NCI-H82 treated with DMSO at 0.1 percent for 48 hours (cell line): ENCODE measurements around the gene LARP4.
A peak's percentile ranks its signal among the peaks of the same experiment; 100 is the strongest.
"Not testable (repeated sequence)": the region's sequence is repeated elsewhere in the genome, so short reads cannot be mapped to it uniquely, and the experiment has no call there.

Experiments
- DNase-seq: peaks from one replicate; lab custom pipeline; 2025; ENCODE audit not compliant: unreplicated experiment; lab: John Stamatoyannopoulos, UW

LARP4 gene

DNA sequence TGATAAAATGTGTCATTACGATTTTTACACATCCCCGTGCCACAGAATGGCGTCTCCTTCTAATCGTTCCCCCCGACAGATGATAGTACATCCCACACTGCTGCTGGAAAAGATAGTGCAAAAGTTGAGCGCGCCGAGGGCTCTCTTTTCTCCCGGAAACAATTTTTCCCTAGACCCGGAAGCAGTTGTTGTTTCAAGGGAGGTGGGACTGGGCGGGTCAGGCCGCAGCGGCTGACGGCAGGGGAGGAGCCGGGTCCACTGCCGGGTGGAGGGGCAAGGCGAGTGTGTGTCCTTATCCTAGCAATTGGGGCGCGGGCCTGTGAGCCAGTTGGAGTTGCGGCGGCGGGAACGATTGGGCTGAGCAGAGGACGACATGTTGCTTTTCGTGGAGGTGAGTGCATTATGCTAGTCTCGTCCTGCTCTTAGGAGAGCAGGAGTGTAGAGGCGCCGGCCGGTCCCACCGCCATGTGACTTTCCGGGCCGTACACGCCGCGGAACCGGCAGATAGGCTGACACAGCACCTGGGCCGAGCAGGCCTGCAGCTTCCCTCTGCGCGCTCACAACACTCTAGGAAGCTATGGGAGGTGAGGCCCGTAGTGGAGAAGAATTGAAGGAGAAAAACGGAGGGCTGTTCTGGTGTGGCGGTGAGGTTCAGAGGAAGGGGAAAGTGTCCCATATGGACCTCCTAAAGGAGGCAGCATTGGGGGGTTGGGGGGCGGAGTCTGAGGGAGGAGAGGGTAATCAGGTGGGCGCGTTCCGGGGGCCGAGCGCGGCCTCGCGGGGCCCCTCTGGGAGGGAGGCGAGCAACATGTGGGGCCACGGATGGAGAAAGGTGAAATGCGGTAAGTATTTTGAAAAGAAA is at the start of gene LARP4:
Gene LARP4 (plus strand): TSS at position 248 of the 862 bp plus-strand sequence. CDS start 126 bp downstream, at position 374.
- DNase-seq: peak; percentile 94

DNA sequence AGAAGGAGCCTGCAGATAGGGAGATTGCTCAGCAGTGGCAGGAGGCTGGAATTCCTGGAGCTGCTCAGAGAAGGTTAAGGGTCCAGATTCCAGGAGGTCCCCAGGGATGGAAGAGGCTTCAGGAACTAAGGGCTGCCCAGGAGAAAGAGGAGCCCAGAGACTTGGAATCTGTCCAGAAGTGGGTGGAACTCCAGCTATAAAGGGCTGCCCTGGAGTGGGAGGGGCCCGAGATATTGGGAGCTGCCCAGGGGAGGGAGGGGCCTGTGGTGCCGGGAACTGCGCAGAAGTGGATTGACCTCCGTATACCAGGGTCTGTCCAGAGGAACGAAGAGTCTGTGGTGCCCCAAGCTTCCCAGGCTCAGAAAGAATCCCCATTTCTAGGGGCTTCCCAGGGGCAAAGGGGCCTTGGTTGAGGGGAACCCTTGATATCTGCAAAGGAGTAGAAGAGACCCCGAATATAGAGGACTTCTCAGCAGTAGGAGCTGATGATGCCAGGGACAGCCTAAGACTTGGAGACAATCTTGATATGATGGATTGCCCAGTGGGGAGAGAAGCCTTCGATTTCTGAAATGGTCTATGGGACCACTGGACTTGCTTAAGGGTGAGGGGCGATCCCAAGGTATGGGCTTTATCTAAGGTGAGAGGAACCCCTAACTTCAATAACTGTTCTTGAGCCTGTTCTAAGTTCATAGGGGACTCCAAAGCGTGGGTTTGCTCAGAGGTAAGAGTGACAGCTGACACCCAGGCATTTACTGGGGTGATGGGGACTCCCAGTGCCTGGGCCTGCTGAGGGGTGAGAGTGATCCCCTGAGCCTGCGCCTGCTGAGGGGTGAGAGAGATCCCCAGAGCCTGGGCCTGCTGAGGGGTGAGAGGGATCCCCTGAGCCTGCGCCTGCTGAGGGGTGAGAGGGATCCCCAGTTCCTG is 49.3 kb upstream of the LARP4 start:
- DNase-seq: peak; percentile 60

DNA sequence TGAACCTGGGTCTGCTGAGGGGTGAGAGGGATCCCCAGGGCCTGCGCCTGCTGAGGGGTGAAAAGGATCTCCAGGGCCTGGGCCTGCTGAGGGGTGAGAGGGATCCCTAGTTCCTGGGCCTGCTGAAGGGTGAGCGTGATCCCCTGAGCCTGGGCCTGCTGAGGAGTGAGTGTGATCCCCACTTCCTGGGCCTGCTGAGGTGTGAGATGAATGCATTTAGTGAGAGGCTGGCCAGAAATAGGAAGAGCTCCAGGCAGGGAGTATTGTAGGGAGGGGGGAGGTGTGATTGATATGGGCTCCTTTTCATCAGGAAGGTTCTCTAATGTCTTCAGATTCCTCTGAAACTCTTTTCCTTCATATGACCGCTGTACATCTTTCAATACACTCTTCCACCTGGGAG is 47.3 kb upstream of the LARP4 start:
- no peak for DNase-seq

DNA sequence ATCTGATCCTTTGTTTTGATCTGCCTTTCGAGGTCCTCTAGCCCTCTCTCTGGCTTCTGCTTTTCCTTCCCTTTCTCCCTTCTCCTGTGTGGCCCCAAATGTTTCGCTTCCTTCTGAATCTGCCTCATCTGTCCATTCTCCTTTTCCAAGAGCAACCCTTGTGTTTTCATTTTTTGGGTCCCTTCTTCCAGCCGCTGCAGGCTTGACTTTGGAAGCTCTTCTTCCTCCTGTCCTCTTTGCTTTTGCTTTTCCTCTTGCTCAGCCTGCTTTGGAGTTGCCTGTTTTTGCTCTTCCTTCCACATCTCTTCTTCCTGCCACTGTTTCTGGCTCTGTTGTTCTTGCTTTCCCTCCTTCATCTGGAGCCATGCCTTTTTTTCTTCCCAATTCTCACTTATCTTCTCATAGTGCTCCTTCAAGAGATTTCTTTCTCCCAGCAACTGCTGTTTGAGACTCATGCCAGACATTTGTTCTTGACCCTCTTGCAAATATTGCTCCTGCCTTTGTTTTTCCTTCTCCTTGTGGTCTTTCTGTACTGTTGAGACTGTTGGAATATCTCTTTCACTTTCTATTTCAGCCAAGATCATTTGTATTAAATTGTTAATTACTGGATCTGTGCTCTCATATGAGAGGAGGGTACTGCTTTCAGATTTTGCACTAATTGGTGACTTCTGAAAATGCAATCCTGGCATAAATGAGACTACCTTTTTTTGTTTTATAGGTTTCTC is 46.7 kb upstream of the LARP4 start:
- no peak for DNase-seq

DNA sequence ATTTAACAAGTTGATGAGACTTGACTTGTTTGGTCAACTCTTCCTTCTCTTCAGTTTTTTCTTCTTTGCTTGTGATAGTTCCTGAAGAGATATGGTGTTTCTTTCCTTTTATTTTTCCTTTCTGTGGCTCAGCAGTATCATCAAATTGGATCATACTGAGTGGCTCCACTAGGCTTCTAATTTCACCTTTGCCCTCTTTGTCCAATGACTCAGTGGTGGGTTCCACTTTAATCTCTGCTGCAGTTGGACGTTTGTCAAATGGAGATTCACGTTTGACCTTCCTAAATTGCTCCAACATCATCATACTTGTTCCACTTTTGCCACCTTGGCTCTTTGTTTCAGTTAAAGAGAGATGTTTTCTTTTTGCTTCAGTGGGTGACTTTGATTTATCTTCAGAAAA is 45.8 kb upstream of the LARP4 start:
- DNase-seq: no peak

DNA sequence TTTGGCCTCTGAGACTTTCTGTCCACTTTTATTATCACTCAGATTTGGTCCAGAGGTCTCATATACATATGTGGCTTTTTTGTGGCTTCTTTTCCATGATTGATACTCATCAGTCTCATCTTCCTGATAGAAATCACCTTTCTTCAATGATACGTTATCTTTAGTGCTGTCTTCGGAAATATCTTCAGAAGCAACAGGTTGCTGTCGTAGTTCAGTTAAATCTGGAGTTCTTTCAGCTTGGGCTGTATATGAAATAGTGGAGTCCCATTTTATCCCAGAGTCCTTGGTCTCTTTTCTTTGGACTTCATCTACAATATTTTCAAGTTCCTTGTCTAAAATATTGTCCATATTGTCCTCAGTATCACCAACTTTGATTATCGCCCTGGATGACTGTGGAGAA is 45.3 kb upstream of the LARP4 start:
- DNase-seq: no peak

DNA sequence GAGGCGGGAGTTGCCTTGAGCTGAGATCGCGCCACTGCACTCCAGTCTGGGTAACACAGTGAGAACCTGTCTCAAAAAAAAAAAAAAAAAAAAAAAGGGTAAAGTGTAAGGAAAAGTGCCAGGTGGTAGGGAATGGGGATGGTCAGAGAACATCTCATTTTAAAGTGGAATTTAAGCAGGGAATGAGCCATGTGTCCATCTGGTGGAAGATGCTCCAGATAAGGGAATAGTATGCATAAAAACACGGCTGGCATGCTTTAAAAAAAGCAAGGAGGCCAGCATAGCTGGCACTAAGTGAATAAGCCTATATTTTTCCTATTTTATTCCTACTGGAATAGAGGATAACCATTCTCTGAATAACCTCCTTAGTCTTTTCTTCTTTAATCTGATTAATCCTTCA is 38.0 kb upstream of the LARP4 start:
- no peak for DNase-seq

DNA sequence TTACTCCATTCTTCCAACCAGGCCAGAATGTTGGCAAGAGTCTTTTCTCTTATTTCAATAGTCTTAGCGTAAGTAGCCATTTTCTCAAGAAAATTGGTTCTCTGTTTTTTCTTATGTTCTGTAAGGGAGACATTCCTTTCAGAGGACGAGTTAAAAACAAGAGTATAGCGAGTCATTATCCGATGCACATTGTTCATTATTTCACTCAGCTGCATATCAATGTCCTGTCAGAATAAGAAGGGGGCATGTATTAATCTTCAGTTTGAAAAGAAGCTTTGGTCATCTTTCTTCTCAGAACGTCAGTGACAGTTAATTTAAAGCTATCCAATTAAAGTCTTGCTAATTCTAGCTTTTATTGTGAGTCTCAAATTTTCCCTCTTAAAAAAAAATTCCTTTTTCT is 37.5 kb upstream of the LARP4 start:
- DNase-seq: no peak

DNA sequence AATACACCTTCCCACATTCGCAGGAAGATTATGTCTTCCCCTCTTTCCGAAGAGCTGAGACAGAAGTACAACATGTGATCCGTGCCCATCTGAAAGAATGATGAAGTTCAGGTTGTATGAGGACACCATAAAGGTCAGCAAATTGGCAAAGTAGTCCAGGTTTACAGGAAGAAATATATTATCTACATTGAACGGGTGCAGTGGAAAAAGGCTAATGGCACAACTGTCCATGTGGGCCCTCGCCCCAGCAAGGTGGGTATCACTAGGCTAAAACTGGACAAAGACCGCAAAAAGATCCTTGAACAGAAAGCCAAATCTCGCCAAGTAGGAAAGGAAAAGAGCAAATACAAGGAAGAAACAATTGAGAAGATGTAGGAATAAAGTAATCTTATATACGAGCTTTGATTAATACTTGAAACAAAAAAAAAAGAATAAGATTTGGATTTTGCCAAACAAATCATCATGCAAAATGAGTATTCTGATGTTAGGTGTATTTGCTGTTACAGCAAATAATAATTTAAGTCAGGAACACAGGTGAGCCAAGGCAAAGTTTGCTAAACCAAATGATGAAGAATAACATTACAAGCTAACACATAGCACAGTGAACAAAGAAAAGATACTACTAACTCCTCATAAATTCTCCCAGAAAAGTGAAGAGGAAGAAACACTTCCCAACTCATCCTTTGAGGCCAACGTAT is 34.8 kb upstream of the LARP4 start:
- DNase-seq: no peak

DNA sequence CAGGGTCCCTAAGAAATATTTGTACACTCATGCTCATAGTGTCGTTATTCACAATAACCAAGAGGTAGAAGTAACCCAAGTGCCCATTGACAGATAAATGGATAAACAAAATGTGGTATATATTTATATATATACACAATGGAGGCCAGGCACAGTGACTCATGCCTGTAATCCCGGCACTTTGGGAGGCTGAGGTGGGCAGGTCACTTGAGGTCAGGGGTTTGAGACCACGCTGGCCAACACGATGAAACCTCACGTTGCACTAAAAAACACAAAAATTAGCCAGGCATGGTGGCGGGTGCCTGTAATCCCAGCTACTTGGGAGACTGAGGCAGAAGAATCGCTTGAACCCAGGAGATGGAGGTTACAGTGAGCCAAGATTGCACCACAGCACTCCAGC is 30.0 kb upstream of the LARP4 start:
- not testable (repeated sequence) for DNase-seq

DNA sequence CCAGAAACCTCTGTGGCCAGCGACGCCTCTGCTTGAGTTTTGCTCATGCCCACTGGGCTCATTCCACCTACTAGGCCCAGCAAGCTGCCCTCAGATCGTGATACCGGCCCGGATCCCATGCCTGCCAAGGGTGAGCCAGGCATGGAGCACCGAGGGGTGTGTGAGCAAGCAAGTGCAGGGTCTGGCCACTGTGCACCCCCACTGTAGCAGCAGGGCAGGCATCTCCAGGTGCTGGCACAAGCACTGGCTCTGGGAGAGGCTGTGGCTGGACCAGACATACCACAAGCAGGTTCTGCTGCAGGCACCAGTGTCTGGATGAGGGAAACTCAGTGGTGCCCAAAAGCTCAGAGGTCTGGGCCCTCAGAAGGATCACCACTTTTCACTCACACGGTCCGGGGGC is 24.9 kb upstream of the LARP4 start:
- no peak for DNase-seq

DNA sequence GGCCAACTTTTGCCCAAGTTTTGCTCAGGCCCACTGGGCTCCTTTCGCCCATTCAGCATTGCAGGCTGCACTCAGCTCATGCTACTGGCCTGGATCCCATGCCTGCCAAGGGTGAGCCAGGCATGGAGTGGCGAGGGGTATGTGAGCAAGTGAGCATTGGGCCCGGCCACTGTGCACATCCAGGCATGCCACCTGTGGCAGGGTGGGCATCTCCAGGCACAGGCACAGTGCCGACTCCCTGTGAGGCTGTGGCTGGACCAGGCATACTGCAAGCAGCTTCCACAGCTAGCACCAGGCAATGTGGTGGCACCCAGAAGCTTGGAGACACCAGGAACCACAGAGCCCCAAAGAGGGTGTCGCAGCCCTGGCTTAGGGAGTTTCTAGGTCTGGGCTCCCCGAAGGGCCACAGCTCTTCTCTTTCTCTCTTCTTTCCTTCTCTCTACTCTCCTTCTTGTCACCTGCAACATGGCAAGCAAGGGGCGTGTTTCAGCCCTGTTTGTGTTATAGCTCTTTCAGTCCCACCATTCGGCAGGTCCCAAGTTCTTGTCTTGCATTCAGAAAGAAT is 19.8 kb upstream of the LARP4 start:
- DNase-seq: no peak

DNA sequence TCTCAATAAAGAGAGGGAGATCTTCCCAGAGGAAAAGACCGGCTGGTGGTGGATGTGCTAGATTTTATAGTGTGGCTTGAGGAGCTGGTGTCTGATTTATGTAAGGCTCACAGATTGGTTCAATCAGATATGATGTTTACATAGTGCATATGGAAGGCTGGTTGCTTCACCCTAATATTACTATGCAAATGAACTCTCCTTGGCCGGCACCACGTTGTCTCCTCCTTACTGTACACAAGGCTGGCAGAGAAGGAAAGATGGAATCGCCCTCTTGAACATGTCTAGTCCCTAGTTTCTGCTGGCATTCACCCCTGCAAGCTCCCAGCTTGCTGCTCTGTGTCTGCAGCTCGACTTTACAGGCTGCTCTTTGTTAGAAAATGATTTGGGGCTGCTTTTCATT is 13.2 kb upstream of the LARP4 start:
- DNase-seq: no peak

DNA sequence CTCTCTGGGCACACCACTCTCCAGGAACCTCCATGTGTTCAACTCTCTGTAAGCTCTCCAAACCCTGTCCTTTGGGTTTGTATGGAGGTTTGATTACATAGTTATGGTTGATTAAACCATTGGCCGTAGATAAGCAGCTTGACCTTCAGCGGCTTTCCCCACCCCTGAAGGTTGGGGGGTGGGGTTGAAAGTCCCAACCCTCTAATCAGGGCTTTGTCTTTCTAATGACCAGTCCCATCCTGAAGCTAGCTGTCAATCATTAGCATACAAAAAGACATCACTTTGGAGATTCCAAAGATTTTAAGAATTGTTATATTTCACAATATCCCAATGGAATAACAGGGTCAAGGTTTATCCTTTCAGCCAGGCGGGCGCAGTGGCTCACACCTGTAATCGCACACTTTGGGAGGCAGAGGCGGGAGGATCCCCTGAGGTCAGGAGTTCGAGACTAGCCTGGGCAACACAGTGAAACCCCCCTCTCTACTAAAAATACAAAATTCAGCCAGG is 12.7 kb upstream of the LARP4 start:
- no peak for DNase-seq

DNA sequence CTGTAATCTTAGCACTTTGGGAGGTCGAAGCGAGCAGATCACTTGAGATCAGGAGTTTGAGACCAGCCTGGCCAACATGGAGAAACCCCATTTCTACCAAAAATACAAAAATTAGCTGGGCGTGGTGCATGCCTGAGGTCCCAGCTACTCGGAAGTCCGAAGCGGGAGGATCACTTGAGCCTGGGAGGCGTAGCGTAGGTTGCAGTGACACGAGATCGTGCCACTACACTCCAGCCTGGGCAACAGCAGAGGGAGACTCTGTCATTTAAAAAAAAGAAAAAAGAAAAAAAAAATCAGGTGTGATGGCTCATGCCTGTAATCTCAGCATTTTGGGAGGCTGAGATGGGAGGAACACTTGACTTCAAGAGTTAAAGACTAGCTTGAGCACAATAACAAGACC is 11.9 kb upstream of the LARP4 start:
- DNase-seq: not testable (repeated sequence)

DNA sequence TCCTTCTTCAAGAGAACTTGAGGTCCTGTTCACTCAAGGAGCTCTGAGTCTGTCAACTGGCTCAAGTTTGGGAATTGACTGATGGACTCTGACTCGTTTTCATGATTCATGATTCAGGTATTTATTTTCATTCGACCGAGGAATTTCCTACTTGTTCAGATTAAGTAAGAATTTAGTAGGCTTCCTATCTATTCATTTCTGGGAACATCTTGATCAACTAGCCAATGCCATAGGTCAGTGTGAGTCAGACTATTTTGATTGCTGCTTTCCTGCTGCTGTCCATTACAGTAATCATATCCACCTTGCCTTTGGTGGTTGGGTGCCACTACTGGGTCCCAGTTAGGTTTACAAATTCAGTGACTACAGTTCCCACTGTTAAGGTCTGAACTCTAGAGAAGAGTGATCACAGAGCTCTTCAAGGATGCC is 10.4 kb upstream of the LARP4 start:
- no peak for DNase-seq

DNA sequence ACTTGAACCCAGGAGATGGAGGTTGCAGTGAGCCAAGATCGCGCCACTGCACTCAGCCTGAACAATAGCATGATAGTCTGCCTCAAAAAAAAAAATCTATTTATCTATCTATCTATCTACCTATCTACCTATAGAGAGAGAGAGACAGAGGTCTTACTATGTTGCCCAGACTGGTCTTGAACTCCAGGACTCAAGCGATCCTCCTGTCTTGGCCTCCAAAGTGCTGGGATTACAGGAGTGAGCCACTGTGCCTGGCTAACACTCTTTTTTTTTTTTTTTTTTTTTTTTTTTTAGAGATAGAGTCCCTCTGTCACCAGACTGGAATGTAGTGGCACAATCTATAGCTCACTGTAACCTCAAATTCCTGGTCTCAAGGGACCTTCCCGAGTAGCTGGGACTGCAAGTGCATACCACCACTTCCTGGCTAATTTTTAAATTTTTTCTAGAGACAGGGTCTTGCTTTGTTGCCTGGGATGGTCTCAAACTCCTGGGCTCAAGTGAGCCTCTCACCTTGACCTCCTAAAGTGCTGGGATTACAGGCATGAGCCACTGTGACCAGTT is 6.1 kb upstream of the LARP4 start:
- DNase-seq: no peak

DNA sequence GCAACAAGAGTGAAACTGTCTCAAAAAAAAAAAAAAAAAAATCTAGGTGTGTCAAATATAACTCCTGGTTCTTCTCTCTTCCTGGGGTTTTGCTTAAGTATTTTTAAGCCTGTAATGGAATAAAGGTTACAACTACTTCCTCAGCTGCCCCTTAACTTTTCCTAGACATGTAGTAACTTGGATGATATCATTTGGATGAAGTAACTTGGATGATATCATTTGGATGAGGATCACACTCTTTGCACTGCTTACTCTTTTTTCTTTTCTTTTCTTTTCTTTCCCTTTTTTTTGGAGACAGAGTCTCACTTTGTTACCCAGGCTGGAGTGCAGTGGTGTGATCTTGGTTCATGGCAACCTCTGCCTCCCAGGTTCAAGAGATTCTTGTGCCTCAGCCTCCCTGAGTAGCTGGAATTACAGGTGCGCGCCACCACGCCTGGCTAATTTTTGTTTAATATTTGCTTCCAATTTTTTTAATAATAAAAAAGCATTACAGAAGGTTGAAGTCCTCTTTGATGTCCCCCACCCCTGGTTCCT is 3.5 kb upstream of the LARP4 start:
- no peak for DNase-seq

DNA sequence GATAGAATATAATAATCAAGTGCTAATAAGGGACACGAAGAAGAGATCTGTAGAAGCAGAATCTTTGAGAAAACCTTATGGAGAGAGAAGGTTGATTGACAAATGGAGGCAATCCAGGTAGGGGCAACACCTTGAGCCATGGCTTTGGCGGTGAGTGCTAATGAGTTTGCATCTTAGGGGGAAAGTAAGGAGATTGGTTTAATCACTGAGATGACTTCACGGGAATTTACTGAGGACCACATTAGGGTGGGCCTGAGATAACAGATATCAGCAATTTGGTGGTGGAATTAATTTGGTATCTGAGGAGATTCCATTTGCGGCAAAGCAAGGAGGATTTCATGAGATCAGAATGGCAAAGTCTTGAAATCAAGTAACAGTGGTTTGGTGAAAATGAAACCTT is 1.8 kb upstream of the LARP4 start:
- no peak for DNase-seq
